GM08714 (cell line): ENCODE data around the gene GPR183.

Experiments used
- H3K4me3 ChIP-seq: fragments of 200-500 bp; sonication (Bioruptor generic); 2 replicates; pipeline ENCODE4 v1.5.1; 2014; ENCODE audit warnings: mild to moderate bottlenecking, low read length, inconsistent platforms
- ZNF274 ChIP-seq: IDR thresholded peaks from 2 replicates; pipeline ENCODE4 v1.6.1; 2012; ENCODE audit warnings: mild to moderate bottlenecking, low read depth, low read length

GPR183 gene

GRCh38 chr13:99311137-99311536 is 3.9 kb upstream of the GPR183 start:
- no peak for TF ChIP-seq ZNF274

GRCh38 chr13:99310382-99311031 is 3.3 kb upstream of the GPR183 start:
- no peak for TF ChIP-seq ZNF274
- H3K4me3 ChIP-seq = no peak overlapping the region

More at GRCh38 chr13:99311137-99311536, 3.9 kb upstream of the GPR183 start:
- no peak overlapping the region for H3K4me3 ChIP-seq

GRCh38 chr13:99308471-99309087 is 1.4 kb upstream of the GPR183 start:
- TF ChIP-seq ZNF274 = no peak
- no peak overlapping the region for H3K4me3 ChIP-seq

DNA sequence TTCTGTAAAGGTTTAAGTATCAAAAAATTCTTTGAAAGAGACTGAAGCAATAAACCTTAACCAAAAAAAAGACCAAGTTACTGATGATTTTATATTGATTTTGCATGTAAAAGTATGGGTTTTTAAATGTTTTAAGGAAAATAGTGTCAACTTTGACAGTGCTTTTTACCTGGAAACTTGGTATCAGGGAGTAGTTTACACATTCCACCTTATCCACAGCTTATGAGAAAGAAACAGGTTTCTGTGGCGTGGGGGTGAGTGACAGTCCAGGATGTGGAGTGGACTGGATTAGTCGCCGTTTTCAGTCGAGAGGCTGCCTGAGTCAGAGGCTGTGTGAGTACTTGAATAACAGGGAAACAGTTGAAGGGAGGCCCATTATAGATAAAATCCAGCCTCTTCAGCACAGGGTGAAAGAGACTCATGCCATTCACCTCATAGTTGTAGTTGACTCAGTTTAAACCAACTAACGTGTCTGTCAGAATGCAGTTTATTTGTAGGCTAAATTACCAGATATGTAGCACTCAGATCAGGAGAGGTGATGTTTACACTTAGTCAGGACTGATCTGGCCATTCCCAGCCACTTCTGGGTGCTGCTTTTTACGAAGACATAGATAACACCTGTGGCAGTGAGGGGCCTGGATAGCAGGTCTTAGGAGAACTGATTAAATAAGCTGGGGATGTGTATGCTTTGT is 595 bp upstream of the GPR183 start:
- no peak for TF ChIP-seq ZNF274
- H3K4me3 ChIP-seq = peak overlapping the region; percentile 60

GRCh38 chr13:99305566-99305965 is 1.6 kb downstream of the GPR183 start:
- peak overlapping the region; percentile 71 for H3K4me3 ChIP-seq
- TF ChIP-seq ZNF274 = no peak

- TF ChIP-seq ZNF274 = no peak
- peak overlapping the region; percentile 71 for H3K4me3 ChIP-seq
These were observed 2.0 kb downstream of the GPR183 start for GRCh38 chr13:99305158-99305557.

DNA sequence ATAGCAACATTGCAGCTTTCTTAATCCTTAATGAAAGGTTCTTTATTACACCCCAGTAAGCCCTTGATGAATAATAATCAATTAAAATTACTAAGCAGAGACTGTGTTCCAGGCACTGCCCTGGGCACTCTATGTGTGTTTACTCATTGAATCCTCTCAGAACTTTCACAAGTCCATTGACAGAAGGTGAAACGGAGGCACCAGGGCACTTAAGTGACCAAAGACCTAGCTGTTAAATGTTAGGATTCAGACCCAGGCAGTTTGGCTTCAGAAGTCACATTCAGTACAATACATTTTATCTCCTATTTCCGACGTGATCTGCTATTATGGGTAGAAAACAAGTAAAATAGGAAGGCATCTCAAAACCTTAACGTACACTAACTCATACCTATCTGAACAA is 2.7 kb downstream of the GPR183 start:
- no peak for TF ChIP-seq ZNF274
- peak overlapping the region; percentile 71 for H3K4me3 ChIP-seq

GRCh38 chr13:99303863-99304521 is 3.2 kb downstream of the GPR183 start:
- no peak for TF ChIP-seq ZNF274
- H3K4me3 ChIP-seq = peak overlapping the region; percentile 71

- no peak for TF ChIP-seq ZNF274
- H3K4me3 ChIP-seq = peak overlapping the region; percentile 71
These were observed 4.3 kb downstream of the GPR183 start for GRCh38 chr13:99302637-99303505.

- TF ChIP-seq ZNF274 = no peak
- H3K4me3 ChIP-seq = peak overlapping the region; percentile 71
These were observed 5.1 kb downstream of the GPR183 start for GRCh38 chr13:99301913-99302636.

GRCh38 chr13:99301056-99301838 is 6.0 kb downstream of the GPR183 start:
- TF ChIP-seq ZNF274 = no peak
- peak overlapping the region; percentile 71 for H3K4me3 ChIP-seq

DNA sequence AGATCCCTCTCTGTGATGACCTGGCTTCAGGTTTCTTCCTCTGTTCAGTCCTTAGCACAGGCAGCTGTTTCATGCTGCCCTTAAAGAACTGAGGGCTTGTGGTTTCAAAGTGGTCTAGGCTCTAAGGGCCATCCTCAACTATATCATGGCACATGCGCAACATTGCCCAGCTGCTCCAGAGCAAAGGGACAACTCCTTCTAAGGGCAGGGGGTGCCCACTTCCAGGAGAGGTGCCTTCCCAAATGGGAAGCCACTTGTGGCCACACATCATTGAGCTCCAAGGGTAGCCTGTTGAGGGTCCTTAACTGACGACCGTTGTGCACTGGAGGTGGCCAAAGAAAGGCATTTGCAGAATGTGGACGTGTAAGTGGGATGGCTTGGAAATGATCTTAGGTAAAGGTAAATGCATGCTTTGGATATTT is 7.3 kb downstream of the GPR183 start:
- TF ChIP-seq ZNF274 = no peak
- H3K4me3 ChIP-seq = peak overlapping the region; percentile 1
